Prostate gland (tissue), 2 donors: Measurements from ENCODE around the gene LRRC23. TPM values are rescaled to one million over a fixed set of nuclear protein-coding genes. Genes with fewer than 3 reads are reported as not detected.
"Not testable (repeated sequence)": the region's sequence is repeated elsewhere in the genome, so short reads cannot be mapped to it uniquely, and the experiment has no call there.

Experiments used
- DNase-seq: peaks from one replicate; pipeline ENCODE4 v3.0.0-alpha.2; 2019; ENCODE audit warnings: low spot score
- H3K27ac ChIP-seq, 2 donors: fragments of 200-600 bp; sonication (generic); 2 replicates each; pipeline ENCODE4 v1.5.1; 2017 to 2019
- H3K27me3 ChIP-seq: fragments of 200-600 bp; sonication (generic); replicated peaks from 2 replicates; pipeline ENCODE4 v1.5.1; 2019; ENCODE audit not compliant: insufficient read depth
- H3K36me3 ChIP-seq, 2 donors: fragments of 200-600 bp; sonication (generic); 1 replicate in 1 of 2; 2 replicates in 1 of 2; pipeline versions ENCODE4 v1.5.1 to v1.8.1; 2017 to 2019
- H3K4me1 ChIP-seq: fragments of 200-600 bp; sonication (generic); replicated peaks from 2 replicates; pipeline ENCODE4 v1.5.1; 2019
- H3K4me3 ChIP-seq, 2 donors: fragments of 200-600 bp; sonication (generic); 2 replicates each; pipeline ENCODE4 v1.5.1; 2017 to 2019
- H3K9me3 ChIP-seq: fragments of 200-600 bp; sonication (generic); 2 replicates; pipeline ENCODE4 v1.5.1; 2017
- CTCF ChIP-seq, 4 experiments: fragments of 200-600 bp in 2 of 4; fragments of 450-650 bp in 2 of 4; sonication (generic) in 2 of 4; IDR thresholded peaks; 1 replicate in 3 of 4; 2 replicates in 1 of 4; pipeline ENCODE4 v1.5.1; 2016 to 2019; ENCODE audit warnings: antibody characterized with exemption in 4 of 4, mild to moderate bottlenecking in 2 of 4, moderate library complexity in 2 of 4
- POLR2A ChIP-seq: fragments of 450-650 bp; IDR thresholded peaks from one replicate; pipeline ENCODE4 v1.6.1; 2016; ENCODE audit warnings: antibody characterized with exemption, mild to moderate bottlenecking
- POLR2AphosphoS5 ChIP-seq: sonication (generic); formaldehyde crosslinking; IDR thresholded peaks from one replicate; pipeline ENCODE4 v1.6.1; 2017; ENCODE audit warnings: antibody characterized with exemption
- WGBS: methylation state at CpG from one replicate; pipeline ENCODE4 v1.1.5; 2018; 5-methylcytosine and 5-hydroxymethylcytosine counted together
- intact Hi-C: fragments of 100-400 bp; cut with DNase I; formaldehyde crosslinking; loops from one replicate; pipeline ENCODE4 v1.14.2; 2022
- total RNA-seq, 2 donors: library from RNA; depleted of rRNA; stranded (reverse); fragments of >200 nt; gene quantifications; one replicate each; pipeline ENCODE4 v1.1.0, GENCODE V29; 2016

The LRRC23 gene
- total RNA-seq, 2 donors from 2014 or later = 15.9 to 25.3 TPM

- Histone ChIP-seq H3K27me3 (no peaks in the 10 kb centered on the region), H3K4me3 (no peak overlapping the region), H3K27ac (peak overlapping the region in 1 of 2 donors; percentile 78), H3K36me3 (no peaks in the 10 kb centered on the region), H3K4me1 (no peaks in the 10 kb centered on the region), H3K9me3 (no peaks in the 10 kb centered on the region)
- DNase-seq = no peak
- intact Hi-C loops = no loop called here
- TF ChIP-seq POLR2AphosphoS5 (no peak), POLR2A (no peak), CTCF (IDR thresholded peaks at IDR 0.05) (no peak)
- WGBS = 32% methylated on average over 1 of the region's 1 CpG
These were observed 900 bp upstream of the LRRC23 start for GRCh38 chr12:6903722-6904121.

DNA sequence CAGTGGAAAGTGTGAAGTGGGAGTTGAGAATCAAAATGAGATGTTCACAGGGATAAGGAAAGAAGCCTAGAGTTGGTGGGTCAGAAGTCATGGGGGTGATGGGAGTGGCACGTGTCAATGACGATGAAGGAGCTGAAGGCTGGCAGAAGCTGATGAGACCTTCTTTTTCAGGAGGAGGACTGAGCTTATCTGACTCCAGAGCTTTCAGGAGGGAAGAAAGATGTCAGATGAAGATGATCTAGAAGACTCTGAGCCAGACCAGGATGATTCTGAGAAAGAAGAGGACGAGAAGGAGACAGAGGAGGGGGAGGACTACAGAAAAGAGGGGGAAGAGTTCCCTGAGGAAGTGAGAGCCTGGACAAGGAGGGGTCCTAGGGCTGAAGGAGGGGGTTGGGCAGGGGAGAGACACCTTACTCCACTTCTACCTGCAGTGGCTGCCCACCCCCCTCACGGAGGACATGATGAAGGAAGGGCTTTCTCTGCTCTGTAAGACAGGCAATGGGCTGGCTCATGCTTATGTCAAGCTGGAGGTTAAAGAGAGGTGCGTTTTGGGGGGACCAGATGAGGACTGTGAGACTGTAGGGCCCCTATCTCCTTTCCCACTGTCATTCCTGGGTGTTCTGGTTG is 905 bp downstream of the LRRC23 start:
- Histone ChIP-seq H3K27ac (no peak overlapping the region), H3K4me3 (peak overlapping the region in 1 of 2 donors; percentile 60)
- intact Hi-C loops = no loop called here

GRCh38 chr12:6908141-6908540 is 3.5 kb downstream of the LRRC23 start:
- H3K27me3 ChIP-seq, H3K36me3 ChIP-seq, H3K4me1 ChIP-seq, H3K27ac ChIP-seq, intact Hi-C loops, H3K9me3 ChIP-seq, H3K4me3 ChIP-seq, DNase-seq: not testable (repeated sequence)
- WGBS = 94% methylated on average over 11 of the region's 11 CpGs

More for the DNA sequence above, 905 bp downstream of the LRRC23 start:
- no peaks in the 10 kb centered on the region for H3K4me1 ChIP-seq
- H3K27me3 ChIP-seq = no peaks in the 10 kb centered on the region
- 56% methylated on average over 5 of the region's 5 CpGs for WGBS
- H3K9me3 ChIP-seq = no peaks in the 10 kb centered on the region
- TF ChIP-seq POLR2A (no peak), CTCF (IDR thresholded peaks at IDR 0.05) (no peak), POLR2AphosphoS5 (no peak)
- no peak for DNase-seq
- no peaks in the 10 kb centered on the region for H3K36me3 ChIP-seq

DNA sequence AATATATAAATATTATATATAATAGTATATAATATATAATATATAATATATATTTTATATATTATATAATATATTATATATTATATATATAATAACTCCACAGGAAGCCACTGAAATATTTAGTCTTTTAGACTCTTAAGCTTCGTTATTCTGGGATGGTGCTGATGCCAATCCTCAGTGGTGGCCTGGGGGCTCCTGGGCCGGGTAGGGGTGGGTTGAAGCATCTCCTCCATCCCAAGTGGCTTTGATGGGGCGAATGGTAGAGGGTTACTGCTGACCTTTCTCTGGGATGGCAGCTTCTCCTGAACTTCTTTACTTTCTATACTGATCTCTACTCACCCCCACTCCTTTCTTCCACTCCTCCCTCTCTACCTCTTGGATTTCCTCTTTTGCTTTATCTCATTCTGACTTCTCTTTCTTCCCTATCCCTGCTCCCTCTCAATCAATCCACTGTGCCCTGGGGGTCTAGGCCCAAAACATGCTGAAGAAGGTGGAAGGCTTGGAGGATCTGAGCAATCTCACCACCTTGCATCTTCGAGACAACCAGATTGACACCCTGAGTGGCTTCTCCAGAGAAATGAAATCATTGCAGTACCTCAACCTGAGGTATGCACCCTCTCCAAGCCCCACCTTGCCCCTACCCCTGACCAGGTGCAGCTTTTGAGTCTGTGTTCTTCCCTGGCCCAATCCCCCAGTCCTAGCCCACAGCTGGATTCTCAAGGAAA is 5.0 kb downstream of the LRRC23 start:
- no peaks in the 10 kb centered on the region for H3K9me3 ChIP-seq
- H3K4me3 ChIP-seq = no peak overlapping the region
- H3K4me1 ChIP-seq = no peaks in the 10 kb centered on the region
- no peak overlapping the region for H3K27ac ChIP-seq
- DNase-seq = no peak
- intact Hi-C loops = no loop called here
- H3K36me3 ChIP-seq = no peaks in the 10 kb centered on the region
- TF ChIP-seq POLR2A (no peak), CTCF (IDR thresholded peaks at IDR 0.05) (no peak), POLR2AphosphoS5 (no peak)
- no peaks in the 10 kb centered on the region for H3K27me3 ChIP-seq
- WGBS = 83% methylated on average over 4 of the region's 4 CpGs

- Histone ChIP-seq H3K9me3 (no peaks in the 10 kb centered on the region), H3K36me3 (no peaks in the 10 kb centered on the region), H3K4me1 (no peaks in the 10 kb centered on the region), H3K27ac (no peak overlapping the region), H3K4me3 (no peak overlapping the region), H3K27me3 (no peaks in the 10 kb centered on the region)
- 89% methylated on average over 15 of the region's 15 CpGs for WGBS
- no peak for TF ChIP-seq POLR2A
- no peak for TF ChIP-seq POLR2AphosphoS5
- no peak for TF ChIP-seq CTCF (IDR thresholded peaks at IDR 0.05)
- intact Hi-C loops = no loop called here
- DNase-seq = no peak
These were observed 7.7 kb downstream of the LRRC23 start for GRCh38 chr12:6912164-6912935.
